Measurements from ENCODE around the gene BIN1. TPM values are rescaled to one million over a fixed set of nuclear protein-coding genes. Genes with fewer than 3 reads are reported as not detected.

Gene BIN1
- total RNA-seq, 1 experiment from 2014 or later, result 87.5 TPM

- BruUV-seq (replicated peaks), result no TSS peak
Observed at GRCh38 chr2:127096718-127097470, 10.1 kb downstream of the BIN1 start.

GRCh38 chr2:127096280-127096679, 10.7 kb downstream of the BIN1 start:
- intact Hi-C loops (cut with micrococcal nuclease; ENCODE audit: unreplicated experiment), result no loop called here
- TF ChIP-seq EZH2 (IDR thresholded peaks at IDR 0.05; ENCODE audit: low read depth), result no peak
- TF ChIP-seq, protein P1, sequence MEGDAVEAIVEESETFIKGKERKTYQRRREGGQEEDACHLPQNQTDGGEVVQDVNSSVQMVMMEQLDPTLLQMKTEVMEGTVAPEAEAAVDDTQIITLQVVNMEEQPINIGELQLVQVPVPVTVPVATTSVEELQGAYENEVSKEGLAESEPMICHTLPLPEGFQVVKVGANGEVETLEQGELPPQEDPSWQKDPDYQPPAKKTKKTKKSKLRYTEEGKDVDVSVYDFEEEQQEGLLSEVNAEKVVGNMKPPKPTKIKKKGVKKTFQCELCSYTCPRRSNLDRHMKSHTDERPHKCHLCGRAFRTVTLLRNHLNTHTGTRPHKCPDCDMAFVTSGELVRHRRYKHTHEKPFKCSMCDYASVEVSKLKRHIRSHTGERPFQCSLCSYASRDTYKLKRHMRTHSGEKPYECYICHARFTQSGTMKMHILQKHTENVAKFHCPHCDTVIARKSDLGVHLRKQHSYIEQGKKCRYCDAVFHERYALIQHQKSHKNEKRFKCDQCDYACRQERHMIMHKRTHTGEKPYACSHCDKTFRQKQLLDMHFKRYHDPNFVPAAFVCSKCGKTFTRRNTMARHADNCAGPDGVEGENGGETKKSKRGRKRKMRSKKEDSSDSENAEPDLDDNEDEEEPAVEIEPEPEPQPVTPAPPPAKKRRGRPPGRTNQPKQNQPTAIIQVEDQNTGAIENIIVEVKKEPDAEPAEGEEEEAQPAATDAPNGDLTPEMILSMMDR (conservative IDR thresholded peaks at IDR 0.05), result no peak
- Histone ChIP-seq H3F3A (ENCODE audit: insufficient read depth, low read depth) (peaks cover 31% of the 10 kb centered on the region), H3K9me3 (ENCODE audit: insufficient read depth, low read depth) (no peaks in the 10 kb centered on the region), H2AFZ (no peak overlapping the region), H4K20me1 (ENCODE audit: insufficient read depth) (0 out of 2 replicates have a peak, but pooled peaks cover 6% of the 10 kb centered on the region), H3K79me2 (ENCODE audit: low read depth) (peaks cover 89% of the 10 kb centered on the region), H3K27me3 (ENCODE audit: insufficient read depth, low read depth) (no peaks in the 10 kb centered on the region), H3K4me1 (replicated peaks; ENCODE audit: insufficient read depth) (peaks cover 58% of the 10 kb centered on the region), H3K27ac (no peak overlapping the region), H3K36me3 (ENCODE audit: low read depth) (no peaks in the 10 kb centered on the region), H3K9me2 (ENCODE audit: insufficient read depth) (no peaks in the 10 kb centered on the region), H3K4me2 (no peak overlapping the region), H3K4me3 (no peak overlapping the region)
- ChIA-PET CTCF (interaction anchor here (0.6 kb wide), 1 partner anchor 695 kb away, joined by 3 read pairs; no protein-coding TSS in a partner anchor), POLR2A (ENCODE audit: unreplicated experiment) (no interaction called here)
- no TSS peak for BruUV-seq (replicated peaks)
- no peak for DNase-seq

More at GRCh38 chr2:127096718-127097470, 10.1 kb downstream of the BIN1 start:
- Histone ChIP-seq H3K4me2 (no peak overlapping the region), H4K20me1 (ENCODE audit: insufficient read depth) (0 out of 2 replicates have a peak, but pooled peaks cover 6% of the 10 kb centered on the region), H3K36me3 (ENCODE audit: low read depth) (no peaks in the 10 kb centered on the region), H3K9me3 (ENCODE audit: insufficient read depth, low read depth) (no peaks in the 10 kb centered on the region), H3K4me3 (no peak overlapping the region), H3K27me3 (ENCODE audit: insufficient read depth, low read depth) (no peaks in the 10 kb centered on the region), H3K9me2 (ENCODE audit: insufficient read depth) (no peaks in the 10 kb centered on the region), H3K27ac (no peak overlapping the region), H3K4me1 (replicated peaks; ENCODE audit: insufficient read depth) (peaks cover 64% of the 10 kb centered on the region), H3F3A (ENCODE audit: insufficient read depth, low read depth) (peaks cover 36% of the 10 kb centered on the region), H2AFZ (no peak overlapping the region), H3K79me2 (ENCODE audit: low read depth) (peaks cover 91% of the 10 kb centered on the region)
- ChIA-PET POLR2A (ENCODE audit: unreplicated experiment) (no interaction called here), CTCF (no interaction called here)
- DNase-seq, result no peak
- intact Hi-C loops (cut with micrococcal nuclease; ENCODE audit: unreplicated experiment), result no loop called here
- TF ChIP-seq, protein P1 (conservative IDR thresholded peaks at IDR 0.05), result no peak
- no peak for TF ChIP-seq EZH2 (IDR thresholded peaks at IDR 0.05; ENCODE audit: low read depth)

DNA sequence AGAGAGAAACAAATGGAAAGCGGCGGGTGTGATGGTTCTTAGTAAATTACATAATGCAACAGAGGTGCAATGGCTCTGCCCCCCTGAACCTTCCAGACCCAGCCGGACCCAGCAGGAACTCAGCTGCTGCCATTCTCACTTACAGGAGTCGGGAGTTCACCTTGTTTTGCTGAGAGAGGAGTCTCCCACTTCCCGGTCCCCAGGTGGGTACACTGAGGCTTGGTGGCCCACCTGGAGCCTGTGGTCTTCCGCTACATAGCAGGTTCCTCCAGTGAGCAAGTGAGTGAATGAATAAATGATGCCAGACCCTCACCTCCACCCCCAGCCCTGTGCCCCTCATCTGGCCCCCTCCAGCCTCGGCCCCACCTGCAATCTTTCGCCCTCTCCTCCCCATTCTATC, 11.2 kb downstream of the BIN1 start:
- Histone ChIP-seq H3K36me3 (ENCODE audit: low read depth) (no peaks in the 10 kb centered on the region), H3K79me2 (ENCODE audit: low read depth) (peaks cover 90% of the 10 kb centered on the region), H3K4me3 (no peak overlapping the region), H3F3A (ENCODE audit: insufficient read depth, low read depth) (peaks cover 26% of the 10 kb centered on the region), H3K27me3 (ENCODE audit: insufficient read depth, low read depth) (no peaks in the 10 kb centered on the region), H3K9me2 (ENCODE audit: insufficient read depth) (no peaks in the 10 kb centered on the region), H4K20me1 (ENCODE audit: insufficient read depth) (0 out of 2 replicates have a peak, but pooled peaks cover 6% of the 10 kb centered on the region), H2AFZ (no peak overlapping the region), H3K27ac (no peak overlapping the region), H3K4me1 (replicated peaks; ENCODE audit: insufficient read depth) (peaks cover 53% of the 10 kb centered on the region), H3K4me2 (peak overlapping the region; percentile 62), H3K9me3 (ENCODE audit: insufficient read depth, low read depth) (no peaks in the 10 kb centered on the region)
- POLR2A ChIA-PET (ENCODE audit: unreplicated experiment), result no interaction called here
- no peak for DNase-seq
- intact Hi-C loops (cut with micrococcal nuclease; ENCODE audit: unreplicated experiment), result loop anchor here (2.0 kb wide), 1 partner anchor 31 kb away; no protein-coding TSS in a partner anchor
- CTCF ChIA-PET, result interaction anchor here (0.6 kb wide), 2 partner anchors 139 to 695 kb away, joined by 3 read pairs; no protein-coding TSS in a partner anchor
- BruUV-seq (replicated peaks), result no TSS peak
- TF ChIP-seq, protein P1 (conservative IDR thresholded peaks at IDR 0.05), result no peak
- TF ChIP-seq EZH2 (IDR thresholded peaks at IDR 0.05; ENCODE audit: low read depth), result no peak

Data from PC-9 (cell line).